AG09319 (cell line): ENCODE results near the gene CTDSPL.

Experiments used
- DNase-seq: peaks from one replicate; pipeline ENCODE4 v3.0.0-alpha.2; 2010; ENCODE audit warnings: low read depth; ENCODE audit errors: extremely low read depth
- TF ChIP-seq, protein P1 (sequence below): IDR thresholded peaks from 2 replicates; pipeline ENCODE4 v1.5.1; 2011; ENCODE audit warnings: low read depth, mild to moderate bottlenecking, inconsistent platforms, low read length, moderate library complexity

CTDSPL gene

DNA sequence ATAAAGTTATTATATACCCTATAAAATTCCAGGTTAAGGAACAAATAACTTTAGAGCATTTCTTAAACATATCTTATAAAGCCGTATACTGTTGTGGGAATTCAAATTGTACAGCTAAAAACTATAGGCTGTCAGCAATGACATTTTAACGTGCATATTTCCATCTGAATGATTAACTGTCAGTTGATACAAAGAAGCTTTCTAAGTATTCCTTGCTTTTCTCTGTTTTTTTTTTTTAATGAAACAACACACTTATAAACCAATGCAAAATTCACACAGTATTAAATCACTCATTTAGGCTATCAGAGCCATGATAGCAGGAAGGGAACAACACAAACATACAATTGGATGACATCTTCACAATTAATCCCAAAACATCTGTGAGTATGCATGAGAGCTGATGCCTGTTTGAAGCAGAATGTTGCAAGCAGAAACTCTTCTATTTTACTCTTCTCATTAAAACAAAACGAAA lies 61.9 kb downstream of the CTDSPL start:
- TF ChIP-seq, protein P1, sequence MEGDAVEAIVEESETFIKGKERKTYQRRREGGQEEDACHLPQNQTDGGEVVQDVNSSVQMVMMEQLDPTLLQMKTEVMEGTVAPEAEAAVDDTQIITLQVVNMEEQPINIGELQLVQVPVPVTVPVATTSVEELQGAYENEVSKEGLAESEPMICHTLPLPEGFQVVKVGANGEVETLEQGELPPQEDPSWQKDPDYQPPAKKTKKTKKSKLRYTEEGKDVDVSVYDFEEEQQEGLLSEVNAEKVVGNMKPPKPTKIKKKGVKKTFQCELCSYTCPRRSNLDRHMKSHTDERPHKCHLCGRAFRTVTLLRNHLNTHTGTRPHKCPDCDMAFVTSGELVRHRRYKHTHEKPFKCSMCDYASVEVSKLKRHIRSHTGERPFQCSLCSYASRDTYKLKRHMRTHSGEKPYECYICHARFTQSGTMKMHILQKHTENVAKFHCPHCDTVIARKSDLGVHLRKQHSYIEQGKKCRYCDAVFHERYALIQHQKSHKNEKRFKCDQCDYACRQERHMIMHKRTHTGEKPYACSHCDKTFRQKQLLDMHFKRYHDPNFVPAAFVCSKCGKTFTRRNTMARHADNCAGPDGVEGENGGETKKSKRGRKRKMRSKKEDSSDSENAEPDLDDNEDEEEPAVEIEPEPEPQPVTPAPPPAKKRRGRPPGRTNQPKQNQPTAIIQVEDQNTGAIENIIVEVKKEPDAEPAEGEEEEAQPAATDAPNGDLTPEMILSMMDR: no peak
- no peak for DNase-seq

DNA sequence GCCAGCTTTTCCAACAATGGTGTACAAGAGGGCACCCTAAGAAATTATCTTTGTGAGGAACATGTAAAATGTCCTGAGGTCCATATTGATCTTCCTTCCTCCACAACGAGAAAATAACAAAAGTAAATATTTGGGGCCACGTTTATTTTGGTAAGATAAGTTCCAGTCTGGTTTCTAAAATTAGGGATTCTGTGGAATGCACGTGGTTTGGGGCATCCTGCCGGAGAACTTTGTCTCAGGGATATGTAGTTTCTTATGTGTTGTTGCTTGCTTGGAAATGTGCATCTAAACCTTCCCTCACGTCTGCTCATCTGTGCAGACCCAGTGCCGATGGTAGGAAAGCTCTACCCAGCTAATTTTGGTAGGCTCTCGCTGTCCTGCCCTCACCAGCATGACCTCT lies 62.8 kb downstream of the CTDSPL start:
- TF ChIP-seq, protein P1: no peak
- no peak for DNase-seq

DNA sequence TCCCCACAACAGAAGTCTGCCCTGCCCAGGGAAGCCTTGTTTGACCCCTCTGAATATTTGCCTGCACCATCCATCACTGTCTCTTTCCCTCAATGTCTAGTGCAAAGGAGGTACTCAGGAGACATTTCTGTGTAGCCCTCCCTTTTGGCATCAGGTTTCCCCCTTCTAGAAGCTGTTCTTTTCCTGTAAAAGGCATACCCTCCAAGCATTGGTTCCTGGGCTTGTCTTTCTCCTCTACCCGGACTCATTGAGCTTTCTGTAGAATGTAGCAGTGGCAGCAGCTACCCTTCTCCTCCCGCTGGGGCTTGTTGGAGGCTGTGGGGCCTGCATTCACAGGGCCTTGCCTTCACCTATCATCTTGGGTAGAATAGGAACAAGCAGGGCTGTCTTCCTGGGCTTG lies 63.5 kb downstream of the CTDSPL start:
- TF ChIP-seq, protein P1: no peak
- DNase-seq: no peak

DNA sequence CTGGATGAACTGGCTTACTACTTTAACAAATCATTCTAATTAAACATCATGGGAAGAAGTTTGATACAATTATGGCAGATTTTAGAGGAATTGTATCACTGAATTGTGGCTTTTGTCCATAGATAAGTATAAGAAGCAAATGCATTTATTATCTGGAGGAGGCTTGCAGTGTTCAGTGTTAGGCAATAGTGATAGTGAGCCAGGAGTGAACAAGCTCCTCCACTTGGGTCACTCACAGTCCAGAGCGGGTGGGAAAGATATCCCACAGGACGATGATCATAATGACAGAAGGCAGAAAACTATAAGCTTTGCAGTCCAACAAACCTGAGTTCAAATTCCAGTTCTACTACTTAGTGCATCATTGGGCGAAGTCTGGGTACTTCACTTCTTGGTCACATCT lies 64.9 kb downstream of the CTDSPL start:
- TF ChIP-seq, protein P1: no peak
- DNase-seq: no peak

DNA sequence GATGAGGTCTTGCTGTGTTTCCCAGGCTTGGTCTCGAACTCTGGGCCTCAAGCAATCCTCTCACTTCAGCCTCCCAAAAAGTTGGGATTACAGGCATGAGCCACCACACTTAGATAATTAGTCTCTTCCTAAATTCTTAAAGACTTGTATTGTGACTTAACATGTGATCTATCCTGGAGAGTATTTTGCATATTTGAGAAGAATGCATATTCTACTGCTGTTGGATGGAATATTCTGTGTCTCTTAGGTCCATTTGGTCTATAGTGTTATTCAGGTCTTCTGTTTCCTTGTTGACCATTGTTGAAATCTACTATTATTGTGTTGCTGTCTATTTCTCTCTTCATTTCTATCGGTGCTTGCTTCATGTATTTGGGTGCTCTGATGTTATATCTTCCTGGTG lies 68.8 kb downstream of the CTDSPL start:
- TF ChIP-seq, protein P1: no peak

DNA sequence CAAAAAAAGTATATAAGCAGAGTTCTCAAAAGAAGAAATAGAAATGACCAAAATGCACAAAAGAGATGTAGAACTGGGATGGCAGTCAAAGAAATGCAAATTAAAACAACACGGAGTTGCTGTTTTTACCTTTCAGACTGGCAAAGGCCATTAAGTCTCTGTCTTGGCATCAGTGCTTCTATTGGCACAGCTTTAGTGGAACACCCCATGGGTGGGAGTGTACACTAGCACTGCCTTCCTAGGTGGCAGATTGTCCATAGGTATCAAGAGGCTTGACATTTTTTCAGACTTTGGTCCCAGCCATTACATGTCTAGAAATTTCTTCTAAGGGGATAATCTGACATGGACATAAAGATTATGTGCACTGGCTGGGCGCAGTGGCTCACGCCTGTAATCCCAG lies 70.8 kb downstream of the CTDSPL start:
- DNase-seq: no peak
- TF ChIP-seq, protein P1: no peak

More for the DNA sequence above, 68.8 kb downstream of the CTDSPL start:
- no peak for DNase-seq

DNA sequence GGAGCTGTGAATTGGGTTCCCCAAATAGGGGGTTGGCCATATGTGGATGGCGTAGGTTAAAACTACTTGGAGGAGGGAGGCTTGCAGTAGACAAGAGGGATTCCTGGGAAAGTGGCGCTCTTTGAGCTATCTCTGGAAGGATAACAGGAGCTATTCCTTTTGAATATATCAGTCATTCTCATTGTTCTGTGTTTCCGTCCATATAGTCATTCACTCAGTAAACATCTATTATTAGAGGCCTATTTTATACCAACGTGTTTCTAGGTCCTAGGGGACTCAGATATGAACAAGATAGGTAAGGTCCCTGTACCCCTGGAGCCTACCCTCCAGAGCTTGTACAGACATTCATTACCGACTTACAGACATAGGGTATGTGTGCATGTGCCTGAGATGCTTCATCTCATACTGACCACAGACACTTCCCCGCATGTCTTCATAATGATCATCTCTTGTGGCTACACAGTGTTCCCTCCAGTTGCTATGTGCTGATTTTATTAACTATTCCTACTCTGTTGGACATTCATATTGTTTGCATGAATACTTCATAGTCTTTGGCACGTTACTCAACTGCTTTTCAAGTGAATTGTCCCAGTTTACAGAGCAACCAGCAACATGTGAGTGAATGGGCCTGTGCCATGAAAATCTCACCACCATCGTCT lies 73.1 kb downstream of the CTDSPL start:
- DNase-seq: no peak
- TF ChIP-seq, protein P1: no peak
